Transverse colon (tissue), 3 donors: ENCODE data around the gene UBE3A.

Source experiments
- EP300 ChIP-seq: sonication (generic); formaldehyde crosslinking; IDR thresholded peaks from one replicate; pipeline ENCODE4 v1.6.1; 2017; ENCODE audit warnings: antibody characterized with exemption, low read depth
- POLR2AphosphoS5 ChIP-seq, 3 donors: sonication (generic); formaldehyde crosslinking; IDR thresholded peaks; one replicate each; pipeline ENCODE4 v1.6.1; 2016; ENCODE audit warnings: antibody characterized with exemption in 3 of 3

DNA sequence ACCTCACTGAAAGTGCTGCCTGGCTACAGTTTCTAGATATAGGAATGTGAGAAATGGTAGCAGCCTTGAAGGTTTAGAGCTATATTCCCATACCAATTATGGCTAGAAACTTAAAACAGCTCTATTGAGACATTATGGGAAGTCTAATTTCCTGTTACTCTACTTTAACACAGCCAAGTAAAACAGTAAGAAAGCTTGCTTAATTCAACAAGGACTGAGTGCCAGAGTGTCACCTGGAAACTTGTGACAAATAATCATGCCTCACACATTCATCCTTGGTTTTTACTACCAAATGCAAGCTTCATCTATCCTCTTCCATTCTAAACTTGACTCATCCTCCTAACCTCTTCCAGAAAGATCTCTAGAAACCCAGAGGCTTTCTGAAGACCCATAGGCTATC lies 41.7 kb downstream of the UBE3A start:
- TF ChIP-seq EP300 (no peak), POLR2AphosphoS5 (IDR thresholded peaks at IDR 0.05) (no peak)
